ENCODE measurements around the gene NCK2.

NCK2 gene

DNA sequence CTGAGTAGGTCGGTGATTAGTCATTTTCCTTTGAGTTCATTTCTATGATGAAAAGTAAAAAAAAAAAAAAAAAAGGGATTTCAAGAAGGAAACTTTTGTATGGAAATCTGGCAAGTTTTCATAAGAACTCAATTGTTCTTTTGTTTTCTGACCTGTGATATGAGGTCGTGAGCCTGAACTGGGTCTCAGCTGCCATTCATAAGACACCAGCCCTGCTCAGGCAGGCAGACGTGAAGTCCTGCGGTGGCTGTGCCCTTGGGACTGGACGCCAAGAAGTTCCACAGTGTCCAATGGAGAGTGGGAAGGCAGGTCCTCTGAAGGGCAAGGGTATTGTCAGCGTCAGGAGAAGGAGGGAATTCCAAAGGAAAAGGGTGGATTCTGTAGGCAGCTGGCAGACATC lies 183.9 kb downstream of the NCK2 start:
- Histone ChIP-seq H3K4me3 (ENCODE audit: low read depth, low read length, poor library complexity, severe bottlenecking) (no peak overlapping the region), H2AFZ (ENCODE audit: low read length) (no peak overlapping the region), H3K27ac (ENCODE audit: low read depth, low read length, poor library complexity, severe bottlenecking) (no peak overlapping the region), H4K20me1 (ENCODE audit: insufficient read depth, low read length) (no peaks in the 10 kb centered on the region), H3K4me1 (ENCODE audit: insufficient read depth, low read length, severe bottlenecking) (no peaks in the 10 kb centered on the region), H3K9me2 (ENCODE audit: low read depth, low read length) (no peaks in the 10 kb centered on the region), H3K27me3 (ENCODE audit: insufficient read depth, low read length) (no peaks in the 10 kb centered on the region; the same call in 1 of the 2 replicates), H3K4me2 (ENCODE audit: low read length) (no peak overlapping the region), H3F3A (ENCODE audit: insufficient read depth, low read length) (no peaks in the 10 kb centered on the region), H3K9me3 (ENCODE audit: low read length) (no peaks in the 10 kb centered on the region), H3K79me2 (ENCODE audit: insufficient read depth, low read length) (no peaks in the 10 kb centered on the region), H3K9ac (ENCODE audit: low read length) (no peak overlapping the region), H3K36me3 (ENCODE audit: insufficient read depth, low read length) (no peaks in the 10 kb centered on the region; the same call in 1 of the 2 replicates)
- no peak for TF ChIP-seq EZH2 (IDR thresholded peaks at IDR 0.05; ENCODE audit: borderline replicate concordance, low read length)
- TF ChIP-seq, protein P1, sequence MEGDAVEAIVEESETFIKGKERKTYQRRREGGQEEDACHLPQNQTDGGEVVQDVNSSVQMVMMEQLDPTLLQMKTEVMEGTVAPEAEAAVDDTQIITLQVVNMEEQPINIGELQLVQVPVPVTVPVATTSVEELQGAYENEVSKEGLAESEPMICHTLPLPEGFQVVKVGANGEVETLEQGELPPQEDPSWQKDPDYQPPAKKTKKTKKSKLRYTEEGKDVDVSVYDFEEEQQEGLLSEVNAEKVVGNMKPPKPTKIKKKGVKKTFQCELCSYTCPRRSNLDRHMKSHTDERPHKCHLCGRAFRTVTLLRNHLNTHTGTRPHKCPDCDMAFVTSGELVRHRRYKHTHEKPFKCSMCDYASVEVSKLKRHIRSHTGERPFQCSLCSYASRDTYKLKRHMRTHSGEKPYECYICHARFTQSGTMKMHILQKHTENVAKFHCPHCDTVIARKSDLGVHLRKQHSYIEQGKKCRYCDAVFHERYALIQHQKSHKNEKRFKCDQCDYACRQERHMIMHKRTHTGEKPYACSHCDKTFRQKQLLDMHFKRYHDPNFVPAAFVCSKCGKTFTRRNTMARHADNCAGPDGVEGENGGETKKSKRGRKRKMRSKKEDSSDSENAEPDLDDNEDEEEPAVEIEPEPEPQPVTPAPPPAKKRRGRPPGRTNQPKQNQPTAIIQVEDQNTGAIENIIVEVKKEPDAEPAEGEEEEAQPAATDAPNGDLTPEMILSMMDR (IDR thresholded peaks at IDR 0.05; ENCODE audit: low read length) = no peak

DNA sequence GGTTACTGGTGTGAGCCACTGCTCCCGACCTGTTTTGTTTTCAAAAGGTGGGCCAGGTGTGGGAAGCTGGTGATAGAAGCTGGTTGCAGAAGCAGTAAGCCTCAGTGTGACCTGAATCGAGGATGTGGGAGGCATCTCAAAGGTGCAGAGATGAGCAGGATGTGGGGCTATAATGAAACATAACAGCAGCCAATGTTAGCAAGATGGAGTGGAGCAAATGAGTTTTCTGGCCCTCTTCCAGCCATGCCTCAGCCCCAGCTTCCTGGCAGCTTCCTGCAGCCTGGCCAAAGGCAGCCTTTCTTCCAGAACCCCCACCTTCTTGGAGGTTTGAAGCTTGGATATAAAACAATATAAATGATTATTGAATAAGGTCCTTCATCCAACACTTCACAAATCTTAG lies 184.8 kb downstream of the NCK2 start:
- Histone ChIP-seq H3K4me2 (ENCODE audit: low read length) (no peak overlapping the region), H3K9me3 (ENCODE audit: low read length) (no peaks in the 10 kb centered on the region), H3K27me3 (ENCODE audit: insufficient read depth, low read length) (no peaks in the 10 kb centered on the region; the same call in 1 of the 2 replicates)

DNA sequence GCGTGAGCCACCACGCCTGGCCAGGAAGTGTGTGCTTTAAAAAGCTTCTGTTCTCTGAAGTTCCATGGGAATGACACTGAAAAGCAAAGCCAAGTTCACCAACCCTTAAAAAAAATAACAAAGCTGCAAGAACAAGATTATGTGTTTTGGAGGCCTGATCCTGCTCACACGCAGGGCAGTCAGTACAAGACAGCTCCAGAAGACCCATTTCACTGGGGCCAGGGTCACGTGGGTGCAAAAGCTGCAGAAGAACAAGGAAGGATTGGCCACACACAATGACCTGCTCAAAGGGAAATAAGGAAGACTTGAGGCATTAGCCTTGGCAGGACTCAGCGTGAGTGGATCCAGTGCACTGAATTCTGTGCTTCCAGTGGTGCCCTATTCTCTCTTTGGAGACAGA lies 187.9 kb downstream of the NCK2 start:
- Histone ChIP-seq H3K9ac (ENCODE audit: low read length) (no peak overlapping the region), H3K79me2 (ENCODE audit: insufficient read depth, low read length) (no peaks in the 10 kb centered on the region), H3K9me2 (ENCODE audit: low read depth, low read length) (no peaks in the 10 kb centered on the region), H3K4me3 (ENCODE audit: low read depth, low read length, poor library complexity, severe bottlenecking) (no peak overlapping the region), H3K4me2 (ENCODE audit: low read length) (no peak overlapping the region), H3K27me3 (ENCODE audit: insufficient read depth, low read length) (no peaks in the 10 kb centered on the region; the same call in 1 of the 2 replicates), H3K27ac (ENCODE audit: low read depth, low read length, poor library complexity, severe bottlenecking) (no peak overlapping the region), H4K20me1 (ENCODE audit: insufficient read depth, low read length) (no peaks in the 10 kb centered on the region), H3K36me3 (ENCODE audit: insufficient read depth, low read length) (no peaks in the 10 kb centered on the region; the same call in 1 of the 2 replicates), H3F3A (ENCODE audit: insufficient read depth, low read length) (no peaks in the 10 kb centered on the region), H2AFZ (ENCODE audit: low read length) (no peak overlapping the region), H3K4me1 (ENCODE audit: insufficient read depth, low read length, severe bottlenecking) (no peaks in the 10 kb centered on the region), H3K9me3 (ENCODE audit: low read length) (no peaks in the 10 kb centered on the region)
- TF ChIP-seq EZH2 (IDR thresholded peaks at IDR 0.05; ENCODE audit: borderline replicate concordance, low read length) = no peak
- TF ChIP-seq, protein P1 (IDR thresholded peaks at IDR 0.05; ENCODE audit: low read length) = no peak

More for the DNA sequence above, 184.8 kb downstream of the NCK2 start:
- Histone ChIP-seq H3K9me2 (ENCODE audit: low read depth, low read length) (no peaks in the 10 kb centered on the region), H3K9ac (ENCODE audit: low read length) (no peak overlapping the region), H3K36me3 (ENCODE audit: insufficient read depth, low read length) (no peaks in the 10 kb centered on the region; the same call in 1 of the 2 replicates), H3K4me1 (ENCODE audit: insufficient read depth, low read length, severe bottlenecking) (no peaks in the 10 kb centered on the region), H3K27ac (ENCODE audit: low read depth, low read length, poor library complexity, severe bottlenecking) (no peak overlapping the region), H3K79me2 (ENCODE audit: insufficient read depth, low read length) (no peaks in the 10 kb centered on the region), H4K20me1 (ENCODE audit: insufficient read depth, low read length) (no peaks in the 10 kb centered on the region), H3F3A (ENCODE audit: insufficient read depth, low read length) (no peaks in the 10 kb centered on the region), H3K4me3 (ENCODE audit: low read depth, low read length, poor library complexity, severe bottlenecking) (no peak overlapping the region), H2AFZ (ENCODE audit: low read length) (no peak overlapping the region)
- TF ChIP-seq EZH2 (IDR thresholded peaks at IDR 0.05; ENCODE audit: borderline replicate concordance, low read length) = no peak
- TF ChIP-seq, protein P1 (IDR thresholded peaks at IDR 0.05; ENCODE audit: low read length) = no peak
